GM19395 (cell line): ENCODE measurements around the gene ENTREP1.

ENCODE experiments used
- ATAC-seq: cut with Tn5 transposase; IDR thresholded peaks from one replicate; pipeline ENCODE4 v1.9.1; 2021; ENCODE audit warnings: mild to moderate bottlenecking, moderate library complexity; ENCODE audit not compliant: unreplicated experiment

The ENTREP1 gene

DNA sequence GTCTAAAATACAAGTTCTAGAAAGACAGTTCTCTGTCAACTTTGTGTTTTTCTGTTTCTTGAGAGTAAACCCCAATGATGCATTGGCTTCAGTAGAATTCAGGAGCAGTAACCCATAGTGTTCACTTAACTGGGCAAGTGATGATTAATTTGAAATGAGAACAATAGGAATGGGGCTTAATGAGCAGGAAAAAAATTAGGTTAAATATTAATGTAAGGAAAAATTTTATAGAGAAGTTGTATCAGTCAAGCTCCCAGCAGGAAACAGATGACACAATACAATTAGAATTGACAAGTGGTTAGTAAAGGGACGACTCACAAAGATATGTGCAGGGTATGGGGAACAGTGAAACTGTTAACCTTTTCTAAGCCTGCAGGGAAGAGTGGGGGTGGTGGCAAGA lies 38.2 kb downstream of the ENTREP1 start:
- no peak for ATAC-seq

DNA sequence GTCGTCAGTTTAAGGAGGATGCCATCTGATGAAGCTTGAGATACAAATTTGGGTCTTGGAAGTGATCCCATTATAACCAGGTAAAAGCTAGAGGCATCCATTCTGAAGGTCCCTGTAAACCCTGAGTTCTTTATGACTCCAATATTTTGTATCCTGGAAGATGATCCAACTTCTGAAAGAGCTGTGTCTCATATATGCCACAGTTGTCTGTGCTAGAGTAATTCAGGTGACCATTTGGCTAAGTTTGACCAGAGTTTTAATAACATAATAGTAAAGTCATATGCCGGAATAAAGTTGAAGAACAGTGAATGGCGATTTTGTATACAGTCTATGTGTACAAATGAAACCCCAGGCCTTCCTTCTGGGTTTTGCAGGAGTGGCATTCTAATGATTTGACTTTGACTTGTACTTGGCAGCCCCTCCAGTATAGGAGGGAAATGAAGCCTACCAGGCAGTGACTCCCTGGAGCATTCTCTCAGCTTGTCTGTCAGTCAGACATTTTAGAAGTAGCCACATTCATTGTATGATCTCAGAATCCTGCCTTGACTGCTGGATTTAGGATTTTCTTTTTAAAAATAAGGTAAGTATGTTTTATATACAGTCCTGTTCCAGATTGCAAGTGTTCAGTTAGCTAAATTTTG lies 39.6 kb downstream of the ENTREP1 start:
- no peak for ATAC-seq

DNA sequence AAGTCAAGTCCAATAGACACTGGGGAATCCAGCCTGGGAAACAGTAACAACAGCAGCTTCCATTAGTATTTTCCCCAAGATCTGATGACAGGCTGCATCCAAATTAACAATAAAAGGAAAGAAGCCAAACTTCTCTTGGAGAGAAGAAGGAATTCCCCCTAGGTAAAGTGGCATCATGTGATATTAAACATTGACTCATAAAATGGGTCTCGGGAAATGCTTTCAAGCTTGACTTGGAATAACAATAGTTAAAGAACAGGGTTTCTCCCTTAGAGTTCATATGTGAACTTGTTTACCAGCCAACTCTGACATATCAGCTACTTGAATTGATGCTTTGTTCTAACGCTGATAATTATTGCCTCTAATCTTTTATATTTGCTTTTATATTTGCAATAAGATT lies 45.4 kb downstream of the ENTREP1 start:
- ATAC-seq, result no peak

DNA sequence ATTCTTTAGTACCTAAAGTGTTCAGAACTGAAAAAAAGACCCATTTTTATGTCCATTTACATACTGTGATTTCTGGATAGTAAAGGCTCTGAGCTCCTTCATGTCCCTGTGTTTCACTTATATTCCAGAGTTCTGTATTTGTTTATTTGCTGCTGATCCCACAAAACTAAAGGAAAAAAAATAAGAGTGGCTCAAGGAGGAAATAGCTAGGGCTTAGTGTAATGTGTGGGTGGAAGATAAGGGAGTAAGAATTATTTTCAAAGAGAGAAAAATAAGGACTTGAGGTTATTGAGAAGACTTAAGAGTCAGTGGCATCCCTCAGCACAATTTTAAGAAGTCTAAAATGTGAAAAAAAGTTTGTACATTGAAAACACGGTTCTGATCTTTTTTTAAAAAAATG lies 46.0 kb downstream of the ENTREP1 start:
- ATAC-seq, result no peak

DNA sequence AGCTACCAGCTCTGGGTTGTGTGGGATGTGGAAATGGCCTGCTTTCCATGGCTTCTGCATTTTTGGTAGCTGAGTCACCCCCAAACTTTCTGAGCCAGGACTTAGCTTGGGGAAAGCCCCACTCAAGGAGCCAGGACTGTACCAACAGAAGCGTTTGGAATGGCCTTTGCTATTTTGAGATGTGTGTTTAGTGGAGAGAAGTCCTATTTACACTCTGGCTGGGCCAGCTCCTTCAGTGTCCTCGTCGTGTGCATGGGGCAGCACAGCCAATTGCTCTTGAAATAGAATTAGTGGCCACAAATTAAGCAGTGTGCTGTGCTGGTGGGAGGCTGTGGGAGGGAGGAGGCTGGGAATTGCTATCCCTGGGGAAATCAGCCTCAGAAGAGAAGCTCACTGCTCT lies 51.6 kb downstream of the ENTREP1 start:
- no peak for ATAC-seq

DNA sequence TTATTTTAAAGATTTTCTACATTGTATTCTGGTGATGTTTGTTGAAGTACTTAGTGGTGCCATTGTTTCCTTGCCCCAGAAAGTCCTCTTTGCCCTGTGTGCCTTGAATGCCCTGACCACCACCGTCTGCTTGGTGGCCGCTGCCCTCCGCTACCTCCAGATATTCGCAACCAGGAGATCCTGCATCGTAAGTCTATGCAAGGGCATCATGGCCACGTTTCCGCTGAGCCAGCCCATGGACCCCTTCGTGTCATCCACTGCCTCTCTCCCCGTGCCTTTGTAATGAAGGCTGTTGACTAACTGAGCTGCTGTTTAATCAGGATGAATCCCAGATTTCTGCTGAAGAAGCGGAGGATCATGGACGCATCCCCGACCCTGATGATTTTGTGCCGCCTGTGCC lies 52.3 kb downstream of the ENTREP1 start:
- ATAC-seq, result no peak

DNA sequence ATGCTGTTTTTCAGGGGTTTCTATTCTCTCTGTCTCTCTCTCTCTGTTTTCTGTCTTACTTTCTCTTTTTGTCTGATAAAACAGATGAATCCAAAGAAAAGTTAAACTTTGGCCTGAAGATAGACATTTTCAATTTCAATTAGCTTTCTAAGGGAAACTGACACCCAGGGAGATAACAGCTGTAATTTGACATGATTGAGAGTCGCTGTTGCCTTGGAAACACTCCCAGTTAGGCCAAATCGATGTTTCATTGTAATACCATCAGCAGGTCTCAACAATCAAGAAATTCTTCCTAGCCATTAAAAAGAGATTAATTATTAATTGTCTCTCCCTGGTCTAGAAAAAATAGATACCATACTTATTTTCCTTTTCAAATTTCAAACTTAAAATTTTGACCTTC lies 53.0 kb downstream of the ENTREP1 start:
- no peak for ATAC-seq

DNA sequence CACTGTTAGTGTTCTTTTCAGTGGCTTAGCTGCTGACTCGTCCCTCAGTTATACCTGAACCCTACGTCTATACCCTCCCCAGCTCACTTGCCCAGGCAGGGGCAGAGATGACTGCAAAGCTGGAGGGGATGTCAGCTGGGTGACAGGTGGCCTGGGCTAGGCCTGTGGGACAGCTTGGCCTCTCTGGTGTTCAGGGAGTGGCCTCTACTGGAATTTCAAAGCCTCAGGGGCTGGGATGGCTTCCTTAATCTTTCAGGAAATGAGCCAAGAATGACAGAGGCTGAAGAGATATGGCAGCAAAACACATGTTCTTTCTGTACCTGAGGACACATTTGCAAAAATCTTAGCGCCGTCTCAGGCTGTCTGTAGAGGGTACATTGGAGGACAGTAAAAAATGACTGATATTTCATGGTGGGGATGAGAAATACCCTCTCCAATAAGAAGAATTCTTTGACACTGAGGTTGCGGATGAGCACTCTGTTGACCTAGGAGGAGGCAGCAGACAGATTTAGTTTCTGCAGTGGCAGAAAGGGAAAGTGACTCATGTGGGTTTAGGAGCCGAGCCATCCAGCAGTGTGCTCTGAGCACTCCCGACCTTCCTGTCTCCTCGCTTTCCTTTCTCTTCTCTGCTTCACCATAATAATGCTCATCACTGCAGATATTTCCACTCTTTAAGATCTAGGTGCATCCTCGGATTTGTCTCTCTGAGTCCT lies 54.4 kb downstream of the ENTREP1 start:
- no peak for ATAC-seq

DNA sequence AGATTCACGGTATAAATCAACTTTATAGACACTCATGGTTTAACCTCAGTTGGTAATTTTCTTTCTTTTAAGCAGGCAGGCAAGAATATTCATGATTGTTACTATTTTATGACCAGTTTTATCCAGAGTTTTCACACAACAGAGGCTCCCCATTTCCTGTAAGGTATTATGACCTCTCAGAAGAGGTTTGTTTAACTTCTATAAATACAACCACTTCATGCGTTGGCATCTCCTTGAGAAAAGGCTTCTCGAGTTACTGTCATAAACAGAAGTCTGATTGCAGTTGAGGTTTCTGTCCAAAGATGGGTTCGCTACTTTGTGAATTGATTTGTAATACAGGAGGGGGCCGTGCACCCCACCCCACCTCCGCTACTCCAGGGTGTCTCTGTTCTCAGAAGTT lies 55.3 kb downstream of the ENTREP1 start:
- ATAC-seq, result no peak

DNA sequence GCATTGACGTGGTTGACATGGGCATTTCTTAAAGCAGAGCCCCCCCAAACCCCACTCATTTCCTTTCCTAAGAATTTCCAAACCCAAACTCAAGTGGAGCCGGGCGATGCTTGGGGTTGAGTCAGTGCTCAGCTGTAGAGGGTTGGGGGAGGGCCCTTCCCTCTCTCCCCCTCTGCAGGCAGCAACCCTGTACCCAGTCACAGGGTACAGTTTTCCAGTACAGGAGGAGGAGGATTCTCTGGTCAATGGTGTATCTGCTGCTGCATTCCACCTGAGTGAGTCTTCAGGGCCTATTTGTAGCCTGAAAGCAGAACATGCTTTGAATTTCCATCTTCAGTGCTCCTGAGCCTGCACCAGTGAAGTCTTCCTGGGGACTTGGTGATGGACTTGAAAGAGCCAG lies 55.8 kb downstream of the ENTREP1 start:
- no peak for ATAC-seq

DNA sequence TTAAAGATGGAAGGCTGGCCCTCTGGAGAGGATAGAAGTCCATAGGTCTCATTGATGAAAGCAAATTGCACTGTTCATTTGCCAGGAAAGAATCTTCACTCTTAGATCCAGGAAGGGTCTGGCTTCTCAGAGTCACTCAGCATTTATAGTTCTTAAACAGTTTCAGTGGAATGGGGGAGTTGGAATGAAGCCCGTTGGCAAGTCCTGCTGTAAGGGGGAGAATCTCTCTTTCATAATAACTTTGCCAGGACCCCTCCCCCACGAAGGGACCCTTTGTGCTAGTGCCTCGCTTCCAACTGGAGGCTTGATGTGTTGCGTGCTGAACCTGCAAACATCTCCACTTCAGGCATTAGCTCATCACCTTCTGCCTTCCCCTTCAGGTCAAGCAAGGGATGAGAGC lies 57.1 kb downstream of the ENTREP1 start:
- no peak for ATAC-seq

DNA sequence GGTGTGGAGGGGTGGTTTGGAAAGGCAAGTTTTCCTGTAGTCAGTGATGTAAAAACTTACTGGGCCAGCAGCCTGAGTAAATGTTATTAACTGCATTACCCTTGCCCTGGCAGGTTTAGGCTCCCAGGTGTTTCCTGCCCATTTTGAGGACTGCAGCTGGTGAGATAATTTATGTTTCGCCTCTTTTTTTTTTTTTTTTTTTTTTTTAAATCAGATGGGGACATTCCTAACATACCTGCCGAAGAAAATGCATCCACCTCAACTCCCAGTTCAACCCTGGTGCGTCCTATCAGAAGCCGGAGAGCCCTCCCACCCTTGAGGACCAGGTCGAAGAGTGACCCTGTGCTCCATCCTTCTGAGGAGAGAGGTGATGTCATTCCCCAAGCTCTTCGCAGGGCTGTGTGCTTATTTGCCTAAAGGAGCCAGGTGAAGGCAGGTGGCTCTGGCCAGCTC lies 60.6 kb downstream of the ENTREP1 start:
- ATAC-seq, result no peak

DNA sequence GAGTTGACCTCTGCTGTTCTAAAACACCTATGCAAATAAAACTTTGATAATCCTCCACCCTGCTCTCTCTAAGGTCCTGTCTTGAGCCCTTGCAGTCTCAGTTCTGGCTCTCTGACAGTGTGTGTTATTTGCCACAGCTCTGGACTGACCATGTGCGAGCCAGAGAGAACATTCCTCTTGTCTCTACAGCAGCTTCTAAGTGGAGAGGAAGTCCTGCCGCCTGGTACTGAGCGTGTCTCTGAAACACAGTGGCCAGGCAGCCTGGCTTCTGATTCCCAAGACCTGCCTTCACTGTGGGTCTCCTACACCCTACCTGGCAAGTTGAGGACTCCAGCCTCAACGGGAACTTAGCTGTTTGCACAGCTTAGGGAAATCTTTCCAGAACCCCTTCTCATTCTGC lies 61.6 kb downstream of the ENTREP1 start:
- no peak for ATAC-seq

DNA sequence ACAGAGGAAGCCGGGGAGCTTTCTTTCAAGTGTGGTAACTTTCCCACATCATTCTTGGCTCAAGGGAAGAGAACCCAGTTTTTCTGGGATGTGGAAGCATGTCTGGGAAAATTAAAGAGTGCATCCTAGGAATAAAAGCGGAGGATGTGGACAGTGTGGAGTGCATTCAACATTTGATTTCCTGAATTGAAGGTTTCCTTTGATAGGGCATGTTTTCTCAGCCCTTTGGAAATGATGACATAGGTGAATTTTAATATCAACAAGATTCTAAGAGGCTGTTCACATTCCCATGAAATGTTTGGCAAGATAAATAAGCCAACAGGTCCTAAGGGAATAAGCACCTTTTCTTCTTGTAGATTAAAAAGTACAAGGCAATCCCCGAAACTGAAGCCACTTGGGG lies 63.6 kb downstream of the ENTREP1 start:
- no peak for ATAC-seq

DNA sequence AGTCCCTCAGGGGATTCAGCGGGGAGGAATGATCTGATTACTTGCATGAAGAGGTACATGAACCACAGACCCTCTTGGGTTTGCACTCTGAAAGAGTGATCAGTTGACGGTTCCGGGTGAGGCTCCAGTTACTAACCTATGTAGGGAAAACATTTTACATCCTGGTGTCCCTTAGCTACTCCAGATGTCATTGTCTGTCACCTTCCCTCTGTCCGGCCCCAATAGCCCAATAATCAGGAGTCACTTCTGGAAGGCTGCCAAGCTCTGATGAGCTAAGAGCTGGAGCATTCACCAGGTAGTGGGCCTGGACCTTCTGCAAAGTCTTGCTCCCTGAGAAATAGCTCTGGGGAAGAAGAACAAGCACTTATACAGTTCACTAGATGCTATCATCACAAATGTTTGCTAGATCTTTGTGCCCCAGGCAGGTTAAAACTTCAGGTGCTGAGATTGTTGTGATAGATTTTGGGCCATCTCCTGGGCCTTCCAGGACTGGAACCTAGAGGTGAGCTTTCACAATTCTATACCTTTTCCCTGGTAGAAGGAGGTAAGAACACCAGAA lies 64.5 kb downstream of the ENTREP1 start:
- no peak for ATAC-seq

DNA sequence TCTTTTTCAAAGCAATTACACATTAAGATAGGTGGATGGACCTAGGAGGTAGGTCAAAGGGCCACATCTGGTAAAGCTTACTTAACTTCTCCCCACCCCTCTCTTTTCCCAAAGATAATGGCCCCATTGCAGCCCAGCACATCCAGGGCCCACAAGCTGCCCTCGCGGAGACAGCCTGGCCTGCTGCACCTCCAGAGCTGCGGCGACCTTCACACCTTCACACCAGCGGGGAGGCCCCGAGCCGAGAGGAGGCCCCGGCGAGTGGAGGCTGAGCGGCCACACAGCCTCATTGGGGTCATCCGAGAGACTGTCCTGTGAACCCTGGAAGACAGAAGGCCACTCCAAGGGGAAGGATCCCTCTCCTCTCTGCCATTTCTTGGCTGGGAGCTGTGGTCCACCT lies 66.5 kb downstream of the ENTREP1 start:
- ATAC-seq, result no peak

DNA sequence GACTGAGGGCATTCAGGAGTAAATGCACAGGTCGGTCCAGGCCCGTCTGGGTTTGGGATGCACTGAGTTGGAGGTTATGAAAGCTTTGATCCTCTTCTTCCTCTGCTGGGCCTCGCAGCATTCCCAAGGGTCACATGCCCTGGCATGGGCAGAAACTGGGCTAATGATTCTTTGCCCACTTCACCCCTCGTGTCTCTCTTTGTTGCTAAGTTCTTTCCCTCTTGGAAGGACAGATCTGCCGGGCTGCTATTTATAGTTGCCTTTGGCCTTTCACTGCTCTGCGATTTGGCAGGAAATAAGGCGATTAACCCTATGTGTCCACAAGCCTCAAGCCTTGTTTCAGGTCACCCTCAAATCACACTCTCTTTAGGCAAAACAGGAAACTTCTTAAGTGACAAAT lies 66.9 kb downstream of the ENTREP1 start:
- no peak for ATAC-seq

DNA sequence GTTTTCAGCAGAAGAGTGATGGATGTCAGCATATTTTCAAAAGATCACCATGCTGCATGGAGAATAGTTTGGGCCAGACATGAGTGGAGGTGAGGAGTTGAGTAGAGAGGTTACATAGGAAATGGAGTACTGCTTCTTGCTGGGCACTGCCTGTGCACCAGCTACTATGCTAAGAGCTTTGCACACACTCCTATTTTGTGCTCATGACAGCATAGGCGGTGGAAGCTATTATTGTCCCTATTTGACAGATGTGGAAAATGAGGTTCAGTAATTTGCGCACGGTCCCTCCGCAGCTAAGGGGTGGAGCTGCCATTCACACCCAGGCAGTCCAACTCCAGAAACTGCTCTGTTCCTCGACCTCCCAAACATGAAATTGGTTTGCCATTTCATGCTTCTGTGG lies 67.8 kb downstream of the ENTREP1 start:
- no peak for ATAC-seq

DNA sequence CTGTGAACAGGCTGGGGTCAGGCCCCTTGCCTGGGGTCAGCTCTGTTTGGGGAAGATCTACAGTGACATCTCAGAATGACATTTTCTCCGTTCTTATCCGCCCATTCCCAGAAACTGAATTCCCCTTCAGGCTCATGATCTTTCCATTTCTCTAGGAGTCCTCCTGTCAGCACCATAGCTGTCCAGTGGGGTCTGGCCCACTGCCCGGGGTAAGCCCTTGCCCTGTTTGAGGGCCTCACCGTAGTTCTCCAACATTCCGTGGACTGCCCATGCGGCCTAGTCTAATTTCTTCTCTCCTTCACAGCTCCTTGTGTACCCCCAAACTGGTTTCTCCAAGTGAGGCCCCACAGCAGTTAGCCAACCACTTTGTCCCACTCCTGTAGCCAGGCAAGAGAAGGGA lies 68.4 kb downstream of the ENTREP1 start:
- ATAC-seq, result no peak

DNA sequence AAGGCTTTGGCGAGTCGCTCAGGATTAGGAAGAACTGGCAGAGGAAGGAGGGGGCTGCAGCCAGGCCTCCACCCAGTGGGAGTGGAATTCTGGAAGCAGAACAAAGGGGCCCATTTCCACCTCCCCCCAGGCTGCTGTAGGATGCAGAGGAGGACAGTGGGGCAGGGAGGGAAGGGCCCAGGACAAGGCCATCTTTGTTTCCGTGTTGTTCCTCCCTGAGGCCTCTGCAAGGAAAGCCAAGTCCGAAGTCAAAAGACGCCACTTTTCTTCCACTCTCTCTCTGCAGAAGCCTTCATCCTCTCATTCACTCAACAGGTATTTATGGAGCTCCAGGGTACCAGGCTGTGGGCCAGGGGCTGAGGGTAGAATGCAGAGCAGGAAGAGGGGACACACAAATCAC lies 70.7 kb downstream of the ENTREP1 start:
- no peak for ATAC-seq

DNA sequence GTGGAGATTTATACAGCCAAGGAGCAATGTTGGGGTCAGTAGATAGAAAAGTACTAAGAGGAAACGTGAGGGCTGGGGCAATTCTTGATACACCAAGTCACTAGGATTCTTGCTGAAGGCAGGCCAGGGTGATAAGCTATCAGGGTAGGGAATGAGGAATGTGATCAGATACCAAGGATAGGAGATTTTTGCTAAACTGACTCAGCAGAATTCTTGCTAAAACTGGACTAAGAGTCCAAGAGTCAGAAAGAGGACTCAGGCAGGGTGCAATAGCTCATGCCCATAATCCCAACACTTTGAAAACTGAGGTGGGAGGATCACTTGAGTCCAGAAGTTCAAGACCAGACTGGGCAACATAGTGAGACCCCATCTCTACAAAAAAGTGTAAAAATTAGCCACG lies 71.7 kb downstream of the ENTREP1 start:
- no peak for ATAC-seq

DNA sequence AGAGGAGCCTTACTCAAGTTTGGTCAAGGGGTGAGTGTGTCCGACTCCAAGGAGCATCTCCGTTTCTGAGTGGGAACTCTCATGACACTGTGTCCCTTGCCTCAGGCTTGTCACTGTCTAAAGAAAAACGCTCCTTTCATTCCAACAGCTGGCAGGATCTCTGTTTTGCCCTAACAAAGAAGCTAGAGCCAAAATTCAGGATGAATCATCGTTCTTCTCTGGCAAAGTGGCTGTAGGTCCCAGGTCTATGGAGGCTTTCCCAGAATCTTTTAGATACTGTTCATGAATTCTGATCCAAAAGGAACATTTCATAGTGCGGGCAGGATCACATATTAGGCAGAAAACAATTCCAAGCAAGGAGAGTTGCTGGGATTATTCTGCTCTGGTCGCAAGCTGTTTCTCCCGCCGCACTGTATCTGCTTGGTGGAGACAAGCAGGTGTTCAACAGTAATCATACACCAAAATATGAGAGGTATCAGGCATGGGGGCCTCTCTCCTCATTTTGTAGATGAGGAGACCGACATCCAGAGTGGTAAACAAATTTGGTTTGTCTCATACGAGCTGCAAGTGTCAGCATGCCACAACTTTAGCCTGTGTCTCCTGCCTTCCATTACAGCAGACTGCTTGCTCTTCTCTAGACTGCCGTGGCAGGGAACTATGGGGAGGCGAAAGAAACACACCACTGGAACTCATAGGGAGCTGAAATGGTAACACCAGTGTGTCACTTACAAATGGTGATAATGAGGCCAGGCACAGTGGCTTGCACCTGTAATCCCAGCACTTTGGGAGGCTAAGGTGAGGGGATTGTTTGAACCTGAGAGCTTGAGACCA lies 72.6 kb downstream of the ENTREP1 start:
- ATAC-seq, result no peak
